Nephron (organoid): ENCODE results near the gene ARHGEF6.
"Not testable (repeated sequence)": the region's sequence is repeated elsewhere in the genome, so short reads cannot be mapped to it uniquely, and the experiment has no call there.

Experiments
- H3K27ac Mint-ChIP-seq, 3 experiments: 2 replicates each; pipeline ENCODE4 v1.8.0; 2020; ENCODE audit warnings: mixed read lengths in 3 of 3, mild to moderate bottlenecking in 2 of 3, moderate library complexity in 1 of 3
- H3K27me3 Mint-ChIP-seq: 2 replicates; pipeline ENCODE4 v1.8.0; 2021; ENCODE audit warnings: low read depth, mild to moderate bottlenecking, moderate library complexity, mixed read lengths
- H3K36me3 Mint-ChIP-seq: 2 replicates; pipeline ENCODE4 v1.8.0; 2020; ENCODE audit warnings: low read depth, mixed read lengths
- H3K4me1 Mint-ChIP-seq: 2 replicates; pipeline ENCODE4 v1.8.0; 2020; ENCODE audit warnings: mixed read lengths
- H3K4me3 Mint-ChIP-seq, 3 experiments: 2 replicates each; pipeline ENCODE4 v1.8.0; 2020; ENCODE audit warnings: mild to moderate bottlenecking in 3 of 3, mixed read lengths in 3 of 3, moderate library complexity in 2 of 3
- H3K9me3 Mint-ChIP-seq: 2 replicates; pipeline ENCODE4 v1.8.0; 2020; ENCODE audit warnings: mixed read lengths
- CTCF ChIP-seq, 3 experiments: fragments of 200-600 bp; sonication (generic); IDR thresholded peaks; one replicate each; pipeline ENCODE4 v1.5.0; 2021; ENCODE audit warnings: antibody characterized with exemption in 3 of 3; ENCODE audit not compliant: unreplicated experiment in 3 of 3

ARHGEF6 gene

GRCh38 chrX:136812286-136812685 is 31.6 kb upstream of the ARHGEF6 start:
- H3K4me3 Mint-ChIP-seq = no peak overlapping the region
- H3K27me3 Mint-ChIP-seq = no peaks in the 10 kb centered on the region
- peak overlapping the region in 1 of 3 experiments; percentile 32 for H3K27ac Mint-ChIP-seq
- no peaks in the 10 kb centered on the region for H3K4me1 Mint-ChIP-seq
- H3K36me3 Mint-ChIP-seq = peaks cover 18% of the 10 kb centered on the region
- TF ChIP-seq CTCF (IDR thresholded peaks at IDR 0.05; ENCODE audit: unreplicated experiment in 3 of 3) = no peak
- H3K9me3 Mint-ChIP-seq = peaks cover 3% of the 10 kb centered on the region

- no peaks in the 10 kb centered on the region for H3K4me1 Mint-ChIP-seq
- TF ChIP-seq CTCF (IDR thresholded peaks at IDR 0.05; ENCODE audit: unreplicated experiment in 3 of 3) = no peak
- H3K27ac Mint-ChIP-seq = no peak overlapping the region
- H3K27me3 Mint-ChIP-seq = no peaks in the 10 kb centered on the region
- no peak overlapping the region for H3K4me3 Mint-ChIP-seq
- H3K9me3 Mint-ChIP-seq = no peaks in the 10 kb centered on the region
- H3K36me3 Mint-ChIP-seq = peaks cover 23% of the 10 kb centered on the region
These were observed 29.8 kb upstream of the ARHGEF6 start for GRCh38 chrX:136810493-136810892.

GRCh38 chrX:136806891-136807410 is 26.2 kb upstream of the ARHGEF6 start:
- H3K27ac Mint-ChIP-seq = no peak overlapping the region
- H3K36me3 Mint-ChIP-seq = peaks cover 27% of the 10 kb centered on the region
- H3K4me1 Mint-ChIP-seq = no peaks in the 10 kb centered on the region
- no peak for TF ChIP-seq CTCF (IDR thresholded peaks at IDR 0.05; ENCODE audit: unreplicated experiment in 3 of 3)
- H3K4me3 Mint-ChIP-seq = no peak overlapping the region
- H3K9me3 Mint-ChIP-seq = no peaks in the 10 kb centered on the region
- H3K27me3 Mint-ChIP-seq = no peaks in the 10 kb centered on the region

- H3K36me3 Mint-ChIP-seq = peaks cover 27% of the 10 kb centered on the region
- no peaks in the 10 kb centered on the region for H3K4me1 Mint-ChIP-seq
- no peak overlapping the region for H3K27ac Mint-ChIP-seq
- TF ChIP-seq CTCF (IDR thresholded peaks at IDR 0.05; ENCODE audit: unreplicated experiment in 3 of 3) = no peak
- H3K27me3 Mint-ChIP-seq = no peaks in the 10 kb centered on the region
- H3K9me3 Mint-ChIP-seq = no peaks in the 10 kb centered on the region
- H3K4me3 Mint-ChIP-seq = no peak overlapping the region
These were observed 21.8 kb upstream of the ARHGEF6 start for GRCh38 chrX:136802515-136802914.

GRCh38 chrX:136797787-136798186 is 17.1 kb upstream of the ARHGEF6 start:
- Mint-ChIP-seq H3K36me3 (no peaks in the 10 kb centered on the region), H3K4me3 (no peak overlapping the region), H3K27ac (no peak overlapping the region), H3K4me1 (no peaks in the 10 kb centered on the region), H3K9me3 (peaks cover 13% of the 10 kb centered on the region), H3K27me3 (no peaks in the 10 kb centered on the region)
- TF ChIP-seq CTCF (IDR thresholded peaks at IDR 0.05; ENCODE audit: unreplicated experiment in 3 of 3) = no peak

- not testable (repeated sequence) for H3K4me1 Mint-ChIP-seq, H3K27me3 Mint-ChIP-seq, H3K4me3 Mint-ChIP-seq, H3K36me3 Mint-ChIP-seq, H3K27ac Mint-ChIP-seq
- H3K9me3 Mint-ChIP-seq = peaks cover 16% of the 10 kb centered on the region
These were observed 14.4 kb upstream of the ARHGEF6 start for GRCh38 chrX:136795132-136795531.

GRCh38 chrX:136794660-136795059 is 13.9 kb upstream of the ARHGEF6 start:
- not testable (repeated sequence) for H3K27ac Mint-ChIP-seq, H3K36me3 Mint-ChIP-seq, H3K4me1 Mint-ChIP-seq, H3K4me3 Mint-ChIP-seq, H3K27me3 Mint-ChIP-seq
- H3K9me3 Mint-ChIP-seq = peaks cover 16% of the 10 kb centered on the region
